Measurements from ENCODE around the gene NBPF11.
A peak's percentile ranks its signal among the peaks of the same experiment; 100 is the strongest.
"Not testable (repeated sequence)": the region's sequence is repeated elsewhere in the genome, so short reads cannot be mapped to it uniquely, and the experiment has no call there.

The NBPF11 gene

GRCh38 chr1:148151911-148152656, at the start of gene NBPF11:
NBPF11 (minus strand) TSS chr1:148152281; CDS start chr1:148127003, 25,278 bp downstream.
- peak; percentile 72 for DNase-seq

- DNase-seq, result not testable (repeated sequence)
These were observed 45.3 kb upstream of the NBPF11 start for GRCh38 chr1:148197396-148197795.

- DNase-seq, result not testable (repeated sequence)
These were observed 44.9 kb upstream of the NBPF11 start for GRCh38 chr1:148196949-148197348.

- DNase-seq, result not testable (repeated sequence)
These were observed 43.0 kb upstream of the NBPF11 start for GRCh38 chr1:148195115-148195514.

GRCh38 chr1:148188768-148189167, 36.7 kb upstream of the NBPF11 start:
- DNase-seq, result not testable (repeated sequence)

- DNase-seq, result not testable (repeated sequence)
These were observed 26.6 kb upstream of the NBPF11 start for GRCh38 chr1:148178682-148179081.

- not testable (repeated sequence) for DNase-seq
These were observed 23.3 kb upstream of the NBPF11 start for GRCh38 chr1:148175414-148175813.

GRCh38 chr1:148171995-148172394, 19.9 kb upstream of the NBPF11 start:
- DNase-seq, result not testable (repeated sequence)

- no peak for DNase-seq
These were observed 14.7 kb upstream of the NBPF11 start for GRCh38 chr1:148166558-148167492.

- DNase-seq, result no peak
These were observed 10.3 kb upstream of the NBPF11 start for GRCh38 chr1:148162363-148162762.

- DNase-seq, result no peak
These were observed 9.2 kb upstream of the NBPF11 start for GRCh38 chr1:148161053-148161901.

- DNase-seq, result no peak
These were observed 8.4 kb upstream of the NBPF11 start for GRCh38 chr1:148160343-148161052.

- DNase-seq, result no peak
These were observed 7.9 kb upstream of the NBPF11 start for GRCh38 chr1:148160048-148160342.

- no peak for DNase-seq
These were observed 6.4 kb upstream of the NBPF11 start for GRCh38 chr1:148158341-148159003.

GRCh38 chr1:148157803-148158202, 5.7 kb upstream of the NBPF11 start:
- not testable (repeated sequence) for DNase-seq

- DNase-seq, result not testable (repeated sequence)
These were observed 3.6 kb upstream of the NBPF11 start for GRCh38 chr1:148155494-148156275.

GRCh38 chr1:148152795-148153194, 714 bp upstream of the NBPF11 start:
- DNase-seq, result not testable (repeated sequence)

- DNase-seq, result not testable (repeated sequence)
These were observed 686 bp downstream of the NBPF11 start for GRCh38 chr1:148151371-148151819.

- not testable (repeated sequence) for DNase-seq
These were observed 1.1 kb downstream of the NBPF11 start for GRCh38 chr1:148150945-148151344.

GRCh38 chr1:148150014-148150413, 2.1 kb downstream of the NBPF11 start:
- not testable (repeated sequence) for DNase-seq

Data from NCI-H446 treated with DMSO at 0.1 percent for 48 hours (cell line).